Right ventricle myocardium superior (tissue), 1 donor: ENCODE measurements around the gene MLN. TPM values are rescaled to one million over a fixed set of nuclear protein-coding genes. Genes with fewer than 3 reads are reported as not detected.
A peak's percentile ranks its signal among the peaks of the same experiment; 100 is the strongest.

ENCODE experiments used
- ATAC-seq: fragments of 200-7000 bp; cut with Tn5 transposase; one replicate; pipeline ENCODE4 v1.9.1; 2020; ENCODE audit warnings: mild to moderate bottlenecking; ENCODE audit not compliant: poor library complexity
- DNase-seq: peaks from one replicate; pipeline ENCODE4 v3.0.0-alpha.2; 2020
- intact Hi-C: fragments of 100-400 bp; cut with DNase I; formaldehyde crosslinking; loops from one replicate; pipeline ENCODE4 v1.11.2; 2022
- total RNA-seq: library from RNA; stranded (reverse); fragmentation: NEBNext Ultra II Directional; extraction: Animal tissue kit (Norgen Biotek cat#: 25700); gene quantifications from one replicate; pipeline ENCODE4 v1.2.1, GENCODE V29; 2021
- donor health status: DM: no; HTN: yes; CAD: no; lungs with severe emphysema.

Gene MLN
- total RNA-seq, 1 donor from 2014 or later = not detected

DNA sequence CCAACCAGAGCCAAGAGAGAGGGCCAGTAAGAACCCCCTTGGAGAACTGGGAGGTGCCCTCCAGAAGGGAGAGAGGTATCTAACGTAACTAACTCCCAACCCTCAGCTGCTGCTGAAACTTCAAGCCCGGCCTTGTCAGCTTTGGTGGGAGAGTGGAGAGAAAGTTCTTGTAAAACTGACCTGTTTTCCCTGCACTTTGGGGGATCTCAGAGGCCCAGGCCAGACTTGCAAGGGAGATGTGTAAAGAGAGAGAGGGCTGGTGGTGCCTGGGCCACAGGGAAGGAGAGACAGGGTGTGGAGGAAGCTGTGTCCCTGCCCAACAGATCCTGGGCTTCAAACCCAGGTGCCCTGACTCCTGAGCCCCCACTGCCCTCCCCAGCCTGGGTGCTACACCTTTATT, 39.8 kb downstream of the MLN start:
- intact Hi-C loops = loop anchor here (5.0 kb wide), 1 partner anchor 52 kb away; the partner anchor contains the start of gene UQCC2
- no peak for DNase-seq
- no peak for ATAC-seq

DNA sequence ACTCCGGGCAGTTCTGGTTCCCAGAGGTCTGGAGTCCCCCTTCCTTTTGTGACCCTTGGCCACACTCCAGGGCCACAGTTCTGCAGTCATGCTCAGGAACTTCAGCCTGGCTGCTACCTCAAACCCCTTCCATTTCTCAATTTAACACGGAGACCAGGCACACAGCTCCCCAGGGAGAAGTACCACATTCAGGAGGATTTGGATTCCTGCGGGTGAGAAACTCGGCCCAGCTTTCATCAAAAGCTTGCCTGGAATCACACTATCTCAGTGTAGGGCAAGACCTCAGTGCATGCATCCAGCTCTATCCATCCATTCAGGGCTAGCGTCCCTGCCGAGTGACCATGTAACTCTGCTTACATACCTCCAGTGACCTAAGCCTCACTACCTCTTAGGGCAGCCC, 40.3 kb downstream of the MLN start:
- no peak for ATAC-seq
- no peak for DNase-seq
- intact Hi-C loops = loop anchor here (5.0 kb wide), 1 partner anchor 51 kb away; the partner anchor contains the start of gene UQCC2

DNA sequence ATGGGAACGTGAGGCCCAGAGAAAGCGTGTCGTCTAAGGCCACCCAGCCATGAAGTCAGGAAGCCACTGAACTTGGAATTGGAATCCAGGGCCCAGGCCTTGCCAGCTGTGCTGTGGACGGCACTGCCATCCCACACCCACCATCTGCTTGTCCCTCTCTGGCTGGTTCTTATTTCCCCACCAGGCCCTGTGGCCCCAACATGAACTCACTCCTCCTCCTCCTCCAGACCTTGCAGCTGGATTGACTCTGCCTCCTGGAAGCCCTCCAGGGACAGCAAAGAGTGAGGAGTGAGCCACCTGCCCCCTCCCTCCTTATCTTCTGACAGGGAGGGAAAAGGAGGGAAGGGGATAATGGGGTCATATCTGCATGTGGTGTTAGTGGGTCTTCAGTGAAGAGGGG, 41.1 kb downstream of the MLN start:
- ATAC-seq (no peak), DNase-seq (no peak)

DNA sequence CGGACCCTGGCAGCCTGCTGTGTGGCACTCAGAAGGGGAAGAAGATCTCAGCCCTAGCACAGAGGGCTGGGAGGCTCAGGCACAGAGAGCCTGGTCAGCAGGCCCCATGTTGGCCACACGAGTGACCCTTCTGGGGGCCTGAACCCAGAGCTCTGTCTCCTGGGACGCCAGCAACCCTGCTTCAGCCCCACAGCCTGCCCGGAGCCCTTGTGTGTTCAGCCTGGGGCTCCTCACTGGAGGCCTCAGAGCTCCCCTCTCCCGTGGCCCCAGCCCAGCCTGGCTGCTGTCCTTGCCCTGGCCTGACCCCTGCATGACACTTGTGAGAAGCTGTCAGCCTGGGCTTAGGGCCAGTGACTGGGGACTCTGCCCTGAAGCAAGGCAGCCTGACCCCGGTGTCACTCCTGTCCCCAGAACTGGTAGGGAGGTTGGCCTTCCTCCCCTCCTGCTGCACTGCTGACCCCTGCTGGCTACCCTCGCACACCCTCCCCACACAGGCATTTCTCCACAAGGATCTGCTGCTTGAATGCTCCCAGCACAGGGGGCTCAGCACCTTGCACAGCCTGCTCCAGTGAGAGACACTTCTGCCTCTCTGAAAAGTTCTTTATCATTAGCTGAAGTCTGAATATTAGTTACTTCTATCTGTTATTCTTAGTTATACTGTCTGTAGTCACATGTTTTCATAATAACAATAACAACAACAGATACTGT, 41.7 kb downstream of the MLN start:
- intact Hi-C loops = loop anchor here (5.0 kb wide), 1 partner anchor 50 kb away; the partner anchor contains the start of gene UQCC2
- ATAC-seq (peak; percentile 95), DNase-seq (peak; percentile 90)

More for the DNA sequence above, 41.1 kb downstream of the MLN start:
- intact Hi-C loops = loop anchor here (5.0 kb wide), 1 partner anchor 50 kb away; the partner anchor contains the start of gene UQCC2

DNA sequence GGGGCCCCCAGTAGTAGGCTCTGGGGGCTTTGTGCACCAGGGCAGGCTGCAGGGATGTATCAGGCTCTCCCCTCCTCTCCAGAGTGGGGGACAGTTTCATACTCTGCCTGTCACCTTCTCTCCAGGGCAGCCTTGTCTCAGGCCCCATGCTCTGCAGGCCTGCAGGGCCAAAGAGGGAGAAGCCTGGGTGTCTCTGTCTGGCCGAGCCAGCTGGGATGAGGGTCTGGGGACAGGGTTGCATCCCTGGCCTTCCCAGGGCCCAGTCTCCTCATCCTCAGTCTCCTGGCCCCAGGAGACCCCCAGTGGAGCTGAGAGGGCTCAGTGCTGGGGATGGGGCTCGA, 42.3 kb downstream of the MLN start:
- intact Hi-C loops = loop anchor here (5.0 kb wide), 1 partner anchor 49 kb away; the partner anchor contains the start of gene UQCC2
- peak; percentile 11 for ATAC-seq
- DNase-seq = no peak

DNA sequence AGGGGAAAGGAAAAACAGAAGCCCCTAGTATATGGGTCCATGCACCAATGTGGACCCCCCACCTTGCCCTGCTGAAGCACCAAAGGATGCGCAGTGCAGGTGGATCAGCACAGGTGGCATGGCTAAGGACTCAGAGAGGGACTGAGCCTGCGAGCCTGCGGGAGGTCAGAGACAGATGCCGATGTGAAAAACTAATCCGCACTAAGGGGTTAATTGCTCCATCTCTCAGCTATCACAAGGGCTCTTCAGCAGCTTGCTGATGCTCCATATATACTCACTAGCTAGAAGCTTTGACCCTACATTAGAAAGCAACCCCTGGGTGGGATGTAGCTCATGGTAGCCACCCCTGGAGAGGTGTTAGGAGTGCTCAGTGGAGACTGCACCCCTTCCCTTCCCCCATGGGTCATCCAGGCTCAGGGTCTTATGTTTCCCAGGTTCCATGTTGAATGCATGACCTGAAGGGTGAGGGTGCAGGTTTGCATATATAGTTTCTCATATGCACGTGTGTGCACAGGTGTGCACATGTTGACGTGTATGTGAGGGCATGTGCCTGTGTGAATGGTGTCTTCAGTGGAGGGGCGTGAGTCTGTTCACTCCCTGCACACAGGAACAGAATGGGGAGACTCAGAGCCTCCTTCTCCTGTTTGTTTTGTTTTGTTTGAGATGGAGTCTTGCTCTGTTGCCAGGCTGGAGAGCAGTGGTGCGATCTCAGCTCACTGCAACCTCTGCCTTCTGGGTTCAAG, 43.7 kb downstream of the MLN start:
- no peak for ATAC-seq

DNA sequence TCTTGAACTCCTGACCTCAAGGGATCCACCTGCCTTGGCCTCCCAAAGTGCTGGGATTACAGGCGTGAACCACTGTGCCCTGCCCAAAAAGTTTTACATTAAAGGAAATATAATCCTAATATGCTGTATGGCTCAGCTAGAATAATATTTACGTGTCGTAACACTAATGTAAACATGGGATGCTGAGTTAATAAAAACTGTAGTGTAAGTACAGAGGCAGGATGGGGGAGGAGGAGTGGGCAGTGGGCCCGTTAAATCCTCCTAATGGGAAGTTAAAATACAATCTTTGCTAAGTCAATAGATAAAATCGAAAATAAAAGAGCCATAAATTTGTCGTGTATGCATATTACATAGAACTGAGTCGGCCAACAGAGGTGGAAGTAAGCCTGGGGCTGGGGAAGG, 45.0 kb downstream of the MLN start:
- no peak for DNase-seq
- intact Hi-C loops = no loop called here
- ATAC-seq = no peak

More for the DNA sequence above, 43.7 kb downstream of the MLN start:
- no peak for DNase-seq
- intact Hi-C loops = loop anchor here (5.0 kb wide), 1 partner anchor 48 kb away; the partner anchor contains the start of gene UQCC2

DNA sequence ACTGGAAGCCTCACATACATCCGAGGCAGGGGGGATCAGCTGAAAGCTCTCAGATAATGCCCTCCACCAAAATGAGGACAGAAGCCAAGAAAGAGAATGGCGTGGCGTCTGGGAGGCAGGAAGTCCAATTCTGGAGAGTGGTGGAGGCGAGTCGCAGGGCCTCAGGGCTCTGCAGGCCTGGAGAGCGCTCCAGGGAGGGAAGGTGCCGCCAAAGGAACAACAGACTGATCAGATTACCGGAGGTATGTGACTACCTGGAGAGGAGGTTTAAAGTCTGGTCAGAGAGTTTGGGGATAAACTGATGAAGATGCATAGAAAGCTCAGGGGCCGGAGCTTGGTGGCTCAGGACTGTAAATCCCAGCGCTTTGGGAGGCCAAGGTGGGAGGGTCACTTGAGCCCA, 45.9 kb downstream of the MLN start:
- no peak for DNase-seq
- intact Hi-C loops = no loop called here
- no peak for ATAC-seq

DNA sequence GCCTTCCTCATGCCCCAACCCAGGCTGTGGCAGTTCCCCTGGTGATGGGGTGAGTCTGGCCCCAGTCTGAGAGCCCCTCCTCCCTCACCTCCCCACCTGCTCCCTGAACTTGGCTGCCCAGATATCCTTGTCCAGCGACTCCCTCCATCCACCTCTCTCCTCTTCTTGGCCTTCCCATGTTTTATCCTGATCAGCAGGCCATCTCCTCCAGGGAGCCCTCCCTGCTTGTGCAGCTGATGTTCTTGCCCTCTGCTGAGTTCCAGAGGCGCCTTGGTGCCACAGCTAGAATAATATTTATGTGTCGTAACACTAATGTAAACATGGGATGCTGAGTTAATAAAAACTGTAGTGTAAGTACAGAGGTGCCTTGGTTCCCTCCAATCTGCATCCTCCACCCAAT, 46.7 kb downstream of the MLN start:
- DNase-seq = no peak
- intact Hi-C loops = no loop called here
- ATAC-seq = no peak

DNA sequence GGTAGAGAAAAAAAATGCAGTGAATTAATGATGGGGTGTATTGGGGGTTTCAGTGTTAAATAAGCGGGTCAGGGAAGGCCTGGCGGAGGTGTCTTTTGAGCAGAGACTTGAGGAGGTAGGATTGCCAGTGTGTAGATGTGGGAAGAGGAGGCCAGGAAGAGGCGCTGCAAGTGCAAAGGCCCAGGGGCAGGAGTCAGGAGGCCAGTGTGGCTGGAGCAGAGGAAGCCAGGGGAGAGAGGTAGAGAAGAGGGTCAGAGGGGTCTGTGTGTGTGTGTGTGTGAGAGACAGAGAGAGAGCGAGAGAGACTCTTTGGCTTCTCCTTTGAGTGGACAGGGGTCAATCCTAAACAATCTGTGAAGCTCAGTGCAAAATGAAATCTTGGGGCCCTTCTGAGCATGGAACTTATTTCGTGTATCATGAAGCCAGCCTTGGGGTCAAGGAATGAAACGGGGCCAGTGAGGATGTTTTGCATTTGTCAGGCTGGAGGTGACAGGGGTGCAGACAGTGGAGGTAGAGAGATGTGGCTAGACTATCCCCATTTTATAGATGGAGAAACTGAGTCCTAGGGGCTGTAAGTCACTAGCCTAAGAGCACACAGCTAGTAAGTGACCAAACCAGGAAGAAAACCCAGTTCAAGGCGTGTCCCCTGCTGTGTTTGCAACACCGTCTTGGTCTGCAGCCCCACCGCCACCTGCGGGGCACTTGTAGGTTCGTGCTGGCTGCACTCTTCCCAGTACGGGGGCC, 47.4 kb downstream of the MLN start:
- intact Hi-C loops = no loop called here
- no peak for ATAC-seq

DNA sequence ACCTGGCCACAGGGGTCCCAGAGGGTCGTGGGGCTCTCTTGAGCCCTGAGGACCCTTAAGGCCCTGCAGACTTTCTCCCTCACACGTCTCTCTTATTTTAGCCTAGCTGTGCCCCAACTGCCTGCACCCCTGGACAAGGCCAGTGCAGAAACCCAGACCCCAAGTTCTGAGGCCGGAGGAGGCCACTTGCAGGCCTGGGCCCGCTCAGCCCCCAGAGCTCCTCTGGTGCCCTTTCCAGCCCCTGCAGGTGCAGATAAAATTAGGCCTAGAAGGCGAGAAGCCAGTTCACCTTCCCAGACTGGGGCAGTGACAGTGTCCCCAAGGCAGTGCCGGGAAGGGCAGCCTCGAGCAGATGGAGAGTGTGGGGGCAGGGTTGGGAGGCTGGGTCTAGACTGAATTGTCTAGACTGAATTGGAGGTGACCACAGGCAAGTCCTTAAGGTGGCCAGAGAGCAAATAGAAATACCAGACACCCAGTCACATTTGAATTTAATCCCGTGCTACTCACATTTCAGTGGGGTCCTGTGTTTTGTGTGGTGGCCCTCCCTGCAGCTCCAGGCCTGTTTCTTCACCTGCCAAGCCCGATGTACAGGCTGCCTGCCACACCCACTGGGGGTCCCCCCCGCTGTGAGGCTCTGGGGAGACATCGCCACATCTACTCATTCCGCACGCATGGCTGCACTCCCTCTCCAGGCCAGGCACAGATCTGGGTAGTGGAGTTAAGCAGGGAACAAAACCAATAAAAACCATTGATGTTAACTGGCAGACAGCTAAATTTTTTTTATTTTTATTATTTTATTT, 48.5 kb downstream of the MLN start:
- DNase-seq (no peak), ATAC-seq (no peak)
- intact Hi-C loops = no loop called here

More for the DNA sequence above, 47.4 kb downstream of the MLN start:
- no peak for DNase-seq

DNA sequence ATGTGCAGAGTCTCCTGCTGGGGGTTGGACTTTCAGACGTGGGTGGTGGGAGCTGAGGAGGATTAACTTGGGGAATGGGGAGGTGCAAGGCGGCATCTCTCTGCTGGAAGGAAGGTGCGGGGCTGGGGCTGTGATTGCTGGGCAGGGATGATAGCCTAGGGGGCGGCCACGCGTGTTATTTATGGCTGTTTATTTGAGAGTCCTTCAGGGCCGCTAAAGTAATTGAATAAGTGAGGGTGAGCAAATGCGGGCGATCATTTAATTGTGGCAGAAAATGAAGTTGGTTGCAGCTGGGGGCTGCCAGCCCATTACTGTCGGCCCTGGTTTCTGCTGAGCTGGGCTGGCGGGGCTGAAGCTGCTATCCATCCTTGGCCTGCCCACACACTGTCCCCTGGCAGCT, 49.6 kb downstream of the MLN start:
- DNase-seq (no peak), ATAC-seq (no peak)
- intact Hi-C loops = no loop called here

DNA sequence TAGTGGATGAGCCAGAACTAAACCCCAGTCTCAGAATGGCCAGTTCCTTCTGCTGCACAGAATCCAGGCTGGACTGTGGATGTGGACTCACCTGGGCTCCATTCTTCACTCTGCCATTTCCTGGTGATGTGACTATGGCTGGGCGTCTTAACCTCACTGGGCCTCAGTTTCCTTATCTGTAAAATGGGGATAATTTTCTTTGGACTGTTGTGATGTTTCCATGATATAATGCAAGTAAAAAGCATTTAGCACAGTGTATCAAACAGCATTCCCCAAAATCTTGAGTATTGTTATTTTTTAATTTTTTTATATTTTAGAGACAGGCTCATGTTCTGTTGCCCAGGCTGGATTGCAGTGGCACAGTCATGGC, 51.2 kb downstream of the MLN start:
- ATAC-seq = no peak
- DNase-seq = no peak
- intact Hi-C loops = no loop called here

DNA sequence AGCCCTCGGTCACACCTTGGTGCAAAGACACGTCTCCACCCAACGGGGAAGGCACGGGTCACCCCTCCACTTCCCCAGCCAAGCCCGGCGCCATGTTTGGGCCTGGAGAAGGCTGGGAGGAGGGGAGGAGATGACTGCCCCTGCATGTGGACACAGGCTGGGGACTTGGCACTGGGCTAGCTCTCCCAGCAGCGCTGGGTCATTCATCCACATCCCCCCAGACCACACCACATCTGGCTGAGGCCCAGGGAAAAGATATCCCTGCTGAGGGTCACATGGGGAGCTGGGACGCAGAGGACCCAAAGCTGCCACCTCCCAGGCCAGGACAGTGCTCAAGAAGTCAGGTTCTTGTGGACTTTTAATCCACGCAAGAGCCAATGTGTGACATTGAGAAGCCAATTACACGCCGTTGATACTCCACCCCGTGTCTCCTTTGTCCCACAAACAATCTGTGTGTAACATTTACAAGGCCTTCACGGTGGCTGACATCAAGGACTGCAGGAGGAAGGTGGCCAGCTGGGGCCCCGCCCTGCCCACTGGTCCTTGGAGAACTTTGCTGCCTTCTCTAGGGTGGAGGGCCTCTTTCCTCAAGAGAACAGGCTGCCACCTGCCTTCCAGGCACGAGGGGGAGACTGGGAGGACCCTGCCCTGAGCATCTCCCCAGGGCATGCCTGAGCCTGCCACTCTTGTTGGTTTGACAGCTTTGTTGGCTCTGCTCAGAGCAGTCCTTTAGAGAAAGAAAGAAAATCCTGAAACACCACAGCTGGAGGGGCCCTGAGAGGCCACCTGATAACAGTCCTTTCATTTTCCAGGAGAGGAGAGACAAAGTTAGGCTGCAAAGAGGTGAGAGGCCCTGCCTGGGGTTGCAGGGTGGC, 51.8 kb downstream of the MLN start:
- ATAC-seq (no peak), DNase-seq (no peak)
- intact Hi-C loops = no loop called here

DNA sequence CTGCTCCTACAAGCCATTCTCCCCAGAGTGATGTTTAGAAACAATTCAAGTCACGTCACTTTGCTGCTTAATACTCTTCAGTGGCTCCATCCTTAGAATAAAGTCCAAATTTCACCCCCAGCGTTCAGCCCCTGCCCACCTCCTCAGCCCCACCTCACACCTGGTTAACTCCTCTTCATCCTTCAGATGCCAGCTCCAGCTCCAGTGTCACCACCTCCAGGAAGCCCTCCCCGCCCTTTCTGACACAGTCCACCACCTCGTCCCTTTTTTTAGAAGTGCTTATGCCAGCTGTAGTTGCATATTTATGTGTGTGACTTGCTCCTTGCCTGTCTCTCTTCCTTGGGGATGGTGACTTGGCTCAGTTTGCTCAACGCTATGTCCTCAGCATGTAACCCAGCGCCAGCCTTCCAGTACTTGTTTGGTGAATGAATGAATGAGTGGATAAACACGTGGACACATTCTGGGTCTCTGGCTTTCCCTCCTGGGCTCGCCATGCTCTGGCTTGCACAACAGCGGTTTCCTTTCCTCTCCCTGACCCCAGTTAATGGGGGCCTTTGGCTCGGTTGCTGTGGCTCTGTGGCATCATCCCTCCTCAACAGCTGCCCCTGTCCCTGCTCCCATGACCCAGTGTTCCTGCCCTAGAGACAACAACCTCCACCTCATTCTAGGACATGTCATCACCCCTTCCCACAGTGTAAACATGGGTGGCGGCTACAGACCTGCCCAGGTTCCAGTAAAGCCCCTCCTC, 53.4 kb downstream of the MLN start:
- no peak for DNase-seq
- no peak for ATAC-seq
- intact Hi-C loops = no loop called here

DNA sequence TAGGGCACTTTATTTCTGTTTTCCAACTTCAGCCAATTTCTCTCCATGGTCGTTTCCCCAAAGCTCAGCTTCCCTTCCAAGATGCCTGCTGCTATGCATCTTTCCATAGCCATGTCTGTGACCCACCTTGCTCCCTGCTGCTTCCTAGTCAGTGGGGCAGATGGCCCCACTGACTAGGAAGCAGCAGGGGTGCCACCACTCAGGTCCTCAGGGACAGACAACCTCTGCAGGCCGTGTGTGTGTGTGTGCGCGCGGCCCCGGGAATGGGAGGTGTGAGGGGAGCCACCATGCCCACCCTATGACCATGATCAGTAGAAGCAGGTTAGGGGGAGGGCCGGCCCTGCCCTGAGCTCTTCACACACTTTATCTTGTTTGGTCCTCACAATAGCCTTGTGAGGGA, 54.4 kb downstream of the MLN start:
- ATAC-seq = no peak
- intact Hi-C loops = no loop called here
- no peak for DNase-seq

DNA sequence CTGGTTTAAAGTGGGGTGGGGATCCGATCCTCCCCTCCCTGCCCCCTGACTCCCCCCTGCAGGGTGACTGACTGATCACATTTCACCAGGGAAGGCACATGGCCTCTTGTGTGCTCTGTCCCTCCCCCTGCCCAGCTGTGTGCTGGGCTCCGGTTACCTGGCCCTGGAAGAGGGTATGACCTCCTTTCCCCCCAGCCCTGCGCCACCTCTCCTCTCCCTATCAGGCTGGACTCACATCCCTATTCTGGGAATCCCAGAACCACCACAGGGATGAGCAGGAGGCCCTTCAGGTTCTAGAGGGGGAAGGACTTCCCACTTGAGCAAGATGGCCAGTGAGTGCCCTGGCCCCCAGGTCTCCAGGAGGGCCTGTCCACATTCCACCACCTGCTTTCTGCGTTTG, 55.0 kb downstream of the MLN start:
- intact Hi-C loops = no loop called here
- ATAC-seq (no peak), DNase-seq (no peak)
